Subcutaneous abdominal adipose tissue (tissue), 5 donors: Measurements from ENCODE around the gene TPI1.
"Not testable (repeated sequence)": the region's sequence is repeated elsewhere in the genome, so short reads cannot be mapped to it uniquely, and the experiment has no call there.

ENCODE experiments used
- H3K27ac ChIP-seq: one replicate; pipeline ENCODE4 v1.7.0; 2013; ENCODE audit warnings: low read depth, mild to moderate bottlenecking, inconsistent platforms, low read length, moderate library complexity
- H3K27me3 ChIP-seq, 5 donors: one replicate each; pipeline ENCODE4 v1.7.0; 2013; ENCODE audit warnings: low read length in 5 of 5, inconsistent platforms in 1 of 5; ENCODE audit not compliant: control insufficient read depth in 5 of 5, insufficient read depth in 4 of 5
- H3K36me3 ChIP-seq, 5 donors: one replicate each; pipeline ENCODE4 v1.7.0; 2013; ENCODE audit warnings: low read length in 5 of 5; ENCODE audit not compliant: control insufficient read depth in 5 of 5, insufficient read depth in 5 of 5
- H3K4me1 ChIP-seq, 5 donors: one replicate each; pipeline ENCODE4 v1.7.0; 2013; ENCODE audit warnings: low read length in 5 of 5, mild to moderate bottlenecking in 3 of 5, moderate library complexity in 1 of 5; ENCODE audit not compliant: control insufficient read depth in 5 of 5, insufficient read depth in 5 of 5
- H3K4me3 ChIP-seq, 5 donors: one replicate each; pipeline ENCODE4 v1.7.0; 2013; ENCODE audit warnings: low read length in 5 of 5, low read depth in 1 of 5
- H3K9ac ChIP-seq, 5 donors: one replicate each; pipeline ENCODE4 v1.7.0; 2013; ENCODE audit warnings: low read length in 5 of 5, mild to moderate bottlenecking in 4 of 5, moderate library complexity in 3 of 5
- H3K9me3 ChIP-seq, 5 donors: one replicate each; pipeline ENCODE4 v1.7.0; 2013; ENCODE audit warnings: low read length in 5 of 5; ENCODE audit not compliant: control insufficient read depth in 5 of 5
- donor health status: healthy.
- donor health status: healthy.
- donor health status: healthy.
- donor health status: healthy.
- donor health status: healthy.

The TPI1 gene

GRCh38 chr12:6873094-6874014 lies 6.0 kb downstream of the TPI1 start, which contains the start of gene SPSB2:
TSS of gene SPSB2 (minus strand) at chr12:6873303. CDS start at chr12:6872901, 402 bp downstream.
- Histone ChIP-seq H3K4me1 (peaks cover 5 to 46% (median 39%) of the 10 kb centered on the region in 5 donors), H3K9ac (peak within 1 kb of the TSS; percentile 6 to 92 (median 89)), H3K4me3 (peak within 1 kb of the TSS; percentile 83 to 96 (median 88)), H3K27me3 (no peaks in the 10 kb centered on the region), H3K9me3 (no peaks in the 10 kb centered on the region), H3K27ac (peak within 1 kb of the TSS; percentile 86), H3K36me3 (peaks cover 0 to 23% (median 18%) of the 10 kb centered on the region in 5 donors)

GRCh38 chr12:6874015-6874368 lies 6.7 kb downstream of the TPI1 start:
- H3K9ac ChIP-seq: peak overlapping the region in 4 of 5 donors; percentile 62 to 92 (median 81)
- H3K4me1 ChIP-seq: peaks cover 5 to 40% (median 32%) of the 10 kb centered on the region in 5 donors
- peak overlapping the region in 4 of 5 donors; percentile 83 to 96 (median 87) for H3K4me3 ChIP-seq

GRCh38 chr12:6879824-6880223 lies 12.5 kb downstream of the TPI1 start:
- H3K9ac ChIP-seq, H3K4me1 ChIP-seq, H3K27ac ChIP-seq, H3K27me3 ChIP-seq, H3K4me3 ChIP-seq, H3K9me3 ChIP-seq: not testable (repeated sequence)
- H3K36me3 ChIP-seq: peaks cover 0 to 14% (median 7%) of the 10 kb centered on the region in 5 donors

More at GRCh38 chr12:6874015-6874368, 6.7 kb downstream of the TPI1 start:
- not testable (repeated sequence) for H3K9me3 ChIP-seq, H3K27me3 ChIP-seq
- Histone ChIP-seq H3K27ac (peak overlapping the region; percentile 86), H3K36me3 (peaks cover 0 to 23% (median 18%) of the 10 kb centered on the region in 5 donors)

- H3K9ac ChIP-seq: no peak overlapping the region
- no peak overlapping the region for H3K4me3 ChIP-seq
- H3K4me1 ChIP-seq: no peaks in the 10 kb centered on the region
- no peaks in the 10 kb centered on the region for H3K9me3 ChIP-seq
- no peaks in the 10 kb centered on the region for H3K27me3 ChIP-seq
- H3K27ac ChIP-seq: no peak overlapping the region
- peaks cover 0 to 18% (median 7%) of the 10 kb centered on the region in 5 donors for H3K36me3 ChIP-seq
Measured at GRCh38 chr12:6883252-6883651, 15.9 kb downstream of the TPI1 start.

GRCh38 chr12:6883683-6884082 lies 16.4 kb downstream of the TPI1 start:
- no peak overlapping the region for H3K27ac ChIP-seq
- peak overlapping the region in 1 of 5 donors; percentile 13 for H3K9ac ChIP-seq
- H3K9me3 ChIP-seq: no peaks in the 10 kb centered on the region
- peaks cover 0 to 18% (median 7%) of the 10 kb centered on the region in 5 donors for H3K36me3 ChIP-seq
- no peaks in the 10 kb centered on the region for H3K27me3 ChIP-seq
- no peaks in the 10 kb centered on the region for H3K4me1 ChIP-seq
- H3K4me3 ChIP-seq: no peak overlapping the region

- H3K9ac ChIP-seq: no peak overlapping the region
Measured at GRCh38 chr12:6884539-6884938, 17.2 kb downstream of the TPI1 start.

GRCh38 chr12:6886206-6886999 lies 19.1 kb downstream of the TPI1 start:
- not testable (repeated sequence) for H3K27me3 ChIP-seq, H3K27ac ChIP-seq, H3K4me3 ChIP-seq, H3K9ac ChIP-seq, H3K9me3 ChIP-seq, H3K4me1 ChIP-seq
- peaks cover 0 to 18% (median 7%) of the 10 kb centered on the region in 5 donors for H3K36me3 ChIP-seq

More at GRCh38 chr12:6884539-6884938, 17.2 kb downstream of the TPI1 start:
- no peaks in the 10 kb centered on the region for H3K27me3 ChIP-seq
- H3K27ac ChIP-seq: no peak overlapping the region
- H3K9me3 ChIP-seq: no peaks in the 10 kb centered on the region
- peaks cover 0 to 18% (median 7%) of the 10 kb centered on the region in 5 donors for H3K36me3 ChIP-seq
- no peaks in the 10 kb centered on the region for H3K4me1 ChIP-seq
- no peak overlapping the region for H3K4me3 ChIP-seq

GRCh38 chr12:6887460-6887859 lies 20.1 kb downstream of the TPI1 start:
- Histone ChIP-seq H3K27me3 (no peaks in the 10 kb centered on the region), H3K4me3 (no peak overlapping the region), H3K4me1 (peaks cover 0 to 13% (median 11%) of the 10 kb centered on the region in 5 donors), H3K27ac (no peak overlapping the region), H3K9ac (no peak overlapping the region), H3K36me3 (peaks cover 0 to 18% (median 7%) of the 10 kb centered on the region in 5 donors), H3K9me3 (no peaks in the 10 kb centered on the region)

GRCh38 chr12:6888360-6888759 lies 21.0 kb downstream of the TPI1 start:
- Histone ChIP-seq H3K27me3 (no peaks in the 10 kb centered on the region), H3K9me3 (no peaks in the 10 kb centered on the region), H3K27ac (no peak overlapping the region), H3K4me3 (no peak overlapping the region), H3K36me3 (peaks cover 0 to 18% (median 7%) of the 10 kb centered on the region in 5 donors), H3K4me1 (peaks cover 0 to 13% (median 11%) of the 10 kb centered on the region in 5 donors), H3K9ac (no peak overlapping the region)
